Immature natural killer cell (primary cell): Measurements from ENCODE around the gene SCML2. TPM values are rescaled to one million over a fixed set of nuclear protein-coding genes. Genes with fewer than 3 reads are reported as not detected.

Experiments used
- DNase-seq, 3 donors: peaks; one replicate each; pipeline ENCODE4 v3.0.0; 2022; ENCODE audit warnings: mixed read lengths in 1 of 3
- H3K27ac Mint-ChIP-seq, 6 donors: one replicate each; pipeline ENCODE4 v1.8.0; 2020; ENCODE audit warnings: mixed read lengths in 6 of 6, mild to moderate bottlenecking in 5 of 6, inconsistent platforms in 4 of 6, moderate library complexity in 3 of 6
- H3K27me3 Mint-ChIP-seq, 3 donors: one replicate each; pipeline ENCODE4 v1.8.0; 2020 to 2021; ENCODE audit warnings: low read depth in 3 of 3, mild to moderate bottlenecking in 3 of 3, mixed read lengths in 3 of 3, moderate library complexity in 3 of 3, inconsistent platforms in 1 of 3
- H3K36me3 Mint-ChIP-seq, 3 donors: one replicate each; pipeline ENCODE4 v1.8.0; 2020; ENCODE audit warnings: mixed read lengths in 3 of 3, inconsistent platforms in 2 of 3, mild to moderate bottlenecking in 2 of 3
- H3K4me1 Mint-ChIP-seq, 2 donors: one replicate each; pipeline ENCODE4 v1.8.0; 2020; ENCODE audit warnings: inconsistent platforms in 2 of 2, mild to moderate bottlenecking in 2 of 2, mixed read lengths in 2 of 2, moderate library complexity in 1 of 2
- H3K4me3 Mint-ChIP-seq, 5 donors: one replicate each; pipeline ENCODE4 v1.8.0; 2020; ENCODE audit warnings: mild to moderate bottlenecking in 5 of 5, mixed read lengths in 5 of 5, inconsistent platforms in 3 of 5, moderate library complexity in 3 of 5
- H3K9me3 Mint-ChIP-seq, 6 donors: one replicate each; pipeline ENCODE4 v1.8.0; 2020; ENCODE audit warnings: mild to moderate bottlenecking in 6 of 6, mixed read lengths in 6 of 6, inconsistent platforms in 4 of 6, moderate library complexity in 3 of 6
- polyA plus RNA-seq, 3 donors: library from polyadenylated mRNA; unstranded; fragments of 300-500 nt; fragmentation: Illumina TruSeq; gene quantifications; one replicate each; pipeline ENCODE4 v1.2.3, GENCODE V29; 2021

SCML2 gene
- polyA plus RNA-seq, 3 donors from 2014 or later = 0.18 to 0.42 TPM; not detected in 1

DNA sequence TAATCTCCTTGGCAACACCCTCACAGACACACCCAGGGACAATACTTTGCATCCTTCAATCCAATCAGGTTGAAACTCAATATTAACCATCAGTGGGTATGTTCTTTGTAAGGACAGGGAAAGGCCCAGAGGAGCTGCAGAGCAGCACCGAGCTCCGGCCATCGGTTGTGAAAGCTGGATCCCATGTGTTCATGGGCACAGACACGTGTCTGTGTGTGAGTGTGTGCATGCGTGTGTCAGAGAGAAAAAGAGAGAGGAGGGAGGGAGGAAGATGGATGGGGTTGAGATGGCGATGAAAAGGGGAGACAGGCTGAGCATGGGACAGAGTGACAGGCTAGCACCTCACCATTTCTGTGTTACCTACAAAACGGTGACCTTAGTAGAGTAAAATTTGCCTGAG, 127.0 kb downstream of the SCML2 start:
- Mint-ChIP-seq H3K9me3 (no peaks in the 10 kb centered on the region), H3K27me3 (peaks cover under 1 to 4% (median 4%) of the 10 kb centered on the region in 3 donors), H3K4me3 (no peak overlapping the region), H3K27ac (no peak overlapping the region), H3K36me3 (no peaks in the 10 kb centered on the region), H3K4me1 (no peaks in the 10 kb centered on the region)
- DNase-seq = no peak

DNA sequence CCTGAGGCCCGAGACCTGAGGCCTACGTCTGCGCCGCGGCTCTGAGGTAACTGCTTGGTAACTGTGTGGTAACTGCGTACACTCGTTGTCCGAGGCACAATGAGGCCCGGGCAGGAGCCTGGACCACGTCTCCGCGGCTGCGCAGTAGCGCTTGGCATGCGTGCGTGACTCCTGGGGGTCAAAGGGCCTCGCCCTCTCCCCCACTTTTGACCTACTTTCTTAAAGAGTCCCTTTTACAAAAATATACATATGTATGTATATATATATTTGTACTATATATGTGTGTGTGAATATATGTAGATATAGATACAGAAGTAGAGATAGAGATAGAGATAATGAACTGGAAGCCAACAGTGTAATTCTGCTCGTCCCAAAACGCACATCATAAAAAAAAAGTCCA, 133.7 kb downstream of the SCML2 start, which contains the start of gene BEND2:
TSS of gene BEND2 (minus strand) at position 101 of the 400 bp plus-strand sequence. CDS start 136 bp downstream, outside the sequence.
- Mint-ChIP-seq H3K27ac (no peak within 1 kb of the TSS), H3K9me3 (peaks cover 0 to 2% (median 0%) of the 10 kb centered on the region in 6 donors), H3K4me1 (no peaks in the 10 kb centered on the region), H3K36me3 (no peaks in the 10 kb centered on the region), H3K4me3 (no peak within 1 kb of the TSS), H3K27me3 (peaks cover 0 to 6% (median 1%) of the 10 kb centered on the region in 3 donors)
- no peak for DNase-seq

DNA sequence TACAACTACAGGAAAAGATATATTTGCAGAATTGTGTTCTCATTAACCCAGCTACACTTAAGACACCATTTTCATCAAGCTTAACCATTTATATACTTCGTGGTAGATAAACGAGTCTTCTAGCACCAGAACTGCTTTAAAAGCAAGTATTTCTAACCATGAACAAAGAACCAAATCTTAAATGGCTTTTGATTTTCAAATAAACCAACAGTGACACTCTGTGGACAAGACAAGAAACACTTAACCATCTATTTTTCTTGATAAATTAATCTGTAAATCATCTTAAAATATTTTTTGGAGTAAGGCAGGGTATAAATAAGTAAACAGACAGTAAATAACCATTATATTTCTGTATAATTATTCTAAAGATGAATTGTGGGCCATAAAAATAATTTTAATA, 144.0 kb downstream of the SCML2 start:
- no peak overlapping the region for H3K27ac Mint-ChIP-seq
- no peaks in the 10 kb centered on the region for H3K36me3 Mint-ChIP-seq
- no peak overlapping the region for H3K4me3 Mint-ChIP-seq
- peaks cover 0 to 6% (median 0%) of the 10 kb centered on the region in 6 donors for H3K9me3 Mint-ChIP-seq
- no peak for DNase-seq
- H3K27me3 Mint-ChIP-seq = peaks cover 0 to 9% (median 0%) of the 10 kb centered on the region in 3 donors
- H3K4me1 Mint-ChIP-seq = no peaks in the 10 kb centered on the region

DNA sequence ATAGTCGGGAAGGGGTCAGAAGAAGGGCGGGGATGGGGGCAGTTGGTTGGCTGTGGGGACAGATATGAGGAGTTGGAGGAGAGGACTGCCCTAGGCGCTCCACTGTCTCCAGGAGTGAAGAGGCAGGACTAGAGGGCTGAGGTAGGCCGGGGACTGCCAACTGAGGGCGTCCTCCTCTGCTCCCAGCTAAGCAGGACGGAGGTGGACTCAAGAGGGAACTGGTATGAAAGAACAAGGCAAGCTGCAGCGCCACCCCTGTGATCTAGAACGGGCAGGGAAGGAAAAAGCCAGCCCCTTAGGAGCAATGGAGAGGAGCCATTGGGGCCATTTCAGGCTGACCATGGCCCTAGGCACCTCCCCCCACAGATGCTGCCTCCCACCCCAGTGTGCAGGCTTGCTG, 147.8 kb downstream of the SCML2 start:
- Mint-ChIP-seq H3K9me3 (peaks cover 0 to 10% (median 0%) of the 10 kb centered on the region in 6 donors), H3K4me1 (no peaks in the 10 kb centered on the region), H3K4me3 (no peak overlapping the region), H3K27me3 (peaks cover 0 to 9% (median 2%) of the 10 kb centered on the region in 3 donors), H3K27ac (no peak overlapping the region), H3K36me3 (no peaks in the 10 kb centered on the region)
- no peak for DNase-seq

DNA sequence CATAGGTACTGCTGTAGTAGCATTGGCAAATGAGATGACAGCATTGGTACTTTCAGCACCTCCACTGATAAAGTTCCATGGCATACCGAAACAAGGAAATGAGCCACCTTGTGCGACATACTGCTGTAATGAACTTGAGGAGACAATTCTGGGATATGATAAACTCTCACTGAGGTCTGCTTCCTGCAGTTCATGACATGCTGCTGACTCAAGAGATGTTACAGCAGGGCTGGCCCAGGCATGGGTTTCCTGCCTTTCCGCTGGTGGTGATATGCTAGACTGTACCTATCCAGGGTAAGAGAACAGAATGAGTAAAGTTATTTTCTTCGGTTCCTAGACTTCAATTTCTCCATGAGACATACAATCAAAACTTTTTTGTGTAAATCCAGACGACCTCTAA, 150.9 kb downstream of the SCML2 start:
- no peak overlapping the region for H3K27ac Mint-ChIP-seq
- H3K9me3 Mint-ChIP-seq = peaks cover 0 to 13% (median 0%) of the 10 kb centered on the region in 6 donors
- H3K36me3 Mint-ChIP-seq = no peaks in the 10 kb centered on the region
- no peaks in the 10 kb centered on the region for H3K4me1 Mint-ChIP-seq
- H3K4me3 Mint-ChIP-seq = no peak overlapping the region
- peaks cover 0 to 6% (median 2%) of the 10 kb centered on the region in 3 donors for H3K27me3 Mint-ChIP-seq
- DNase-seq = no peak

DNA sequence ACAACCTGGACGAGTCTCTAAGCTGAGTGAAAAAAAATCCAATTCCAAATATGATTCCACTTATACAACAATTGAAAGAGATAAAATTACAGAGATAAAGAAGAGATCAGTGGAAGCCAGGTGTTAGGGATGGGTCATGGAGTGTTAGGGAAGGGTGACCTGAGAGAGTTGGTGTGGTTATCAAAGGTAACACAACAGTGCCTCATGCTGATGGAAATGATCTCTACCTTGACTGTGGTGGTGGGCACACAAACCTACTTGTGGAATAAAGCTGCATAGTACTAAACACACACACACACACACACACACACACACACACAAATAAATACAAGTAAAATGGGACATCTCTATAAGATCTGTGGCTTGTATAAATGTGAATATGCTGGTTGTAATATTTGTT, 159.8 kb downstream of the SCML2 start:
- H3K4me1 Mint-ChIP-seq = no peaks in the 10 kb centered on the region
- no peak overlapping the region for H3K4me3 Mint-ChIP-seq
- peaks cover 0 to 6% (median 0%) of the 10 kb centered on the region in 6 donors for H3K9me3 Mint-ChIP-seq
- no peaks in the 10 kb centered on the region for H3K36me3 Mint-ChIP-seq
- peaks cover 1 to 7% (median 2%) of the 10 kb centered on the region in 3 donors for H3K27me3 Mint-ChIP-seq
- H3K27ac Mint-ChIP-seq = no peak overlapping the region
- DNase-seq = no peak

Other genes with a start within 250 kb of the SCML2 start
- gene BEND2, start 133.8 kb downstream of the SCML2 start, polyA plus RNA-seq = under 1 TPM in 1 of 3 donors, not detected in 2; 0.17 TPM
- 1 to 10 TPM in 2 of 3 donors, not detected in 1; 1.5 to 2.3 TPM for gene CDKL5, start 70.9 kb upstream of the SCML2 start, polyA plus RNA-seq